SK-N-SH (cell line): ENCODE data around the gene PRSS23. TPM values are rescaled to one million over a fixed set of nuclear protein-coding genes. Genes with fewer than 3 reads are reported as not detected.

Source experiments
- CTCF ChIA-PET: fragments of 300-600, 350-600 bp; formaldehyde crosslinking; extraction: SDS; loops from one replicate; lab custom pipeline; 2021; lab: Yijun Ruan, JAX
- POLR2A ChIA-PET: fragments of 350-600 bp; sonication (Branson Sonifier 250); formaldehyde crosslinking; extraction: SDS; loops from one replicate; lab custom pipeline; 2020; ENCODE audit warnings: antibody characterized with exemption, inconsistent platforms; lab: Yijun Ruan, JAX
- DNase-seq: peaks from one replicate; pipeline ENCODE4 v3.0.0; 2012
- H2AFZ ChIP-seq: fragments of 200-600 bp; sonication (generic); 2 replicates; pipeline ENCODE4 v1.8.1; 2016; ENCODE audit warnings: antibody characterized with exemption, mild to moderate bottlenecking, low read depth
- H3F3A ChIP-seq: fragments of 200-600 bp; sonication (generic); replicated peaks from 2 replicates; pipeline ENCODE3; 2016; ENCODE audit warnings: antibody characterized with exemption, mild to moderate bottlenecking; ENCODE audit not compliant: insufficient read depth
- H3K27ac ChIP-seq, 2 experiments: fragments of 200-500 bp in 1 of 2; fragments of 200-600 bp in 1 of 2; sonication (Bioruptor generic) in 1 of 2; sonication (generic), shearing (Covaris generic) in 1 of 2; 2 replicates each; pipeline versions ENCODE4 v1.5.1 to v1.6.1; 2014 to 2016; ENCODE audit warnings: low read depth in 2 of 2, inconsistent platforms in 1 of 2, low read length in 1 of 2, mild to moderate bottlenecking in 1 of 2, mixed read lengths in 1 of 2
- H3K27me3 ChIP-seq: fragments of 200-600 bp; sonication (generic), shearing (Covaris generic); 2 replicates; pipeline ENCODE4 v1.6.1; 2016; ENCODE audit warnings: mixed run types; ENCODE audit not compliant: insufficient read depth
- H3K36me3 ChIP-seq, 2 experiments: fragments of 200-500 bp in 1 of 2; fragments of 200-600 bp in 1 of 2; sonication (Bioruptor generic) in 1 of 2; sonication (generic) in 1 of 2; replicated peaks in 1 of 2; 2 replicates each; pipeline versions ENCODE3 to v1.5.1; 2014 to 2016; ENCODE audit warnings: low read length in 1 of 2, mild to moderate bottlenecking in 1 of 2; ENCODE audit not compliant: insufficient read depth in 2 of 2, control insufficient read depth in 1 of 2
- H3K4me1 ChIP-seq, 2 experiments: fragments of 200-500 bp in 1 of 2; fragments of 200-600 bp in 1 of 2; sonication (Bioruptor generic) in 1 of 2; sonication (generic), shearing (Covaris generic) in 1 of 2; 2 replicates each; pipeline versions ENCODE4 v1.5.1 to v1.6.1; 2014 to 2016; ENCODE audit warnings: low read depth in 1 of 2, low read length in 1 of 2, mixed run types in 1 of 2; ENCODE audit not compliant: insufficient read depth in 2 of 2, control insufficient read depth in 1 of 2
- H3K4me2 ChIP-seq: fragments of 200-600 bp; sonication (generic), shearing (Covaris generic); 2 replicates; pipeline ENCODE4 v1.6.1; 2017; ENCODE audit warnings: mixed run types
- H3K4me3 ChIP-seq, 2 experiments: fragments of 200-500 bp in 1 of 2; fragments of 200-600 bp in 1 of 2; sonication (Bioruptor generic) in 1 of 2; sonication (generic), shearing (Covaris generic) in 1 of 2; 2 replicates each; pipeline versions ENCODE4 v1.5.1 to v1.8.1; 2014 to 2016; ENCODE audit warnings: low read depth in 2 of 2, inconsistent platforms in 1 of 2, low read length in 1 of 2, mild to moderate bottlenecking in 1 of 2, mixed read lengths in 1 of 2, moderate library complexity in 1 of 2
- H3K79me2 ChIP-seq: fragments of 200-600 bp; sonication (generic); 2 replicates; pipeline ENCODE4 v1.8.1; 2017; ENCODE audit warnings: mild to moderate bottlenecking; ENCODE audit not compliant: insufficient read depth
- H3K9ac ChIP-seq: fragments of 200-600 bp; sonication (generic); 2 replicates; pipeline ENCODE4 v1.6.1; 2017; ENCODE audit warnings: mixed run types
- H3K9me2 ChIP-seq: fragments of 200-600 bp; sonication (generic); 2 replicates; pipeline ENCODE4 v1.6.1; 2017; ENCODE audit warnings: mixed run types
- H3K9me3 ChIP-seq: fragments of 200-600 bp; sonication (generic); 2 replicates; pipeline ENCODE4 v1.6.1; 2017; ENCODE audit warnings: mixed run types, mild to moderate bottlenecking, moderate library complexity
- H4K20me1 ChIP-seq: fragments of 200-600 bp; sonication (generic); 2 replicates; pipeline ENCODE4 v1.6.1; 2017; ENCODE audit warnings: mild to moderate bottlenecking, mixed run types; ENCODE audit not compliant: insufficient read depth
- CHD2 ChIP-seq: fragments of 150-350 bp; IDR thresholded peaks from 2 replicates; pipeline ENCODE4 v1.6.1; 2018; ENCODE audit warnings: low read length; ENCODE audit not compliant: partially characterized antibody
- CTCF ChIP-seq: fragments of 200-600 bp; sonication (generic); IDR thresholded peaks from 2 replicates; pipeline ENCODE4 v1.6.1; 2017; ENCODE audit warnings: antibody characterized with exemption, mild to moderate bottlenecking, moderate library complexity
- ELF1 ChIP-seq: IDR thresholded peaks from 2 replicates; pipeline ENCODE4 v1.4.0; 2012
- EP300 ChIP-seq, 2 experiments: IDR thresholded peaks; 2 replicates each; pipeline versions ENCODE4 v1.4.0 to v1.6.1; 2012; ENCODE audit warnings: borderline replicate concordance in 1 of 2, low read depth in 1 of 2, low read length in 1 of 2
- FOSL2 ChIP-seq: IDR thresholded peaks from 2 replicates; pipeline ENCODE4 v1.4.0; 2012; ENCODE audit warnings: low read depth, mild to moderate bottlenecking, moderate library complexity, borderline replicate concordance
- FOXJ3 ChIP-seq: sonication (generic); formaldehyde crosslinking; IDR thresholded peaks from 2 replicates; pipeline ENCODE4 v1.5.1; 2020; ENCODE audit warnings: mild to moderate bottlenecking, missing genetic modification reagents
- FOXM1 ChIP-seq: IDR thresholded peaks from 2 replicates; pipeline ENCODE4 v1.4.0; 2012; ENCODE audit warnings: low read depth, mild to moderate bottlenecking
- JUND ChIP-seq: IDR thresholded peaks from 2 replicates; pipeline ENCODE4 v1.4.0; 2012
- MAX ChIP-seq: IDR thresholded peaks from 2 replicates; pipeline ENCODE4 v1.4.0; 2012; ENCODE audit warnings: low read depth
- NFIC ChIP-seq: IDR thresholded peaks from 2 replicates; pipeline ENCODE4 v1.4.0; 2012; ENCODE audit warnings: borderline replicate concordance
- NRF1 ChIP-seq: IDR thresholded peaks from 2 replicates; pipeline ENCODE4 v1.6.1; 2012; ENCODE audit warnings: low read depth, mild to moderate bottlenecking, low read length
- PBX3 ChIP-seq: IDR thresholded peaks from 2 replicates; pipeline ENCODE4; 2012
- POLR2AphosphoS5 ChIP-seq: IDR thresholded peaks from 2 replicates; pipeline ENCODE4 v1.6.1; 2012; ENCODE audit warnings: low read depth, low read length
- RCOR1 ChIP-seq: fragments of 150-350 bp; IDR thresholded peaks from 2 replicates; pipeline ENCODE4 v1.6.1; 2017; ENCODE audit warnings: antibody characterized with exemption, low read length
- REST ChIP-seq: IDR thresholded peaks from 2 replicates; pipeline ENCODE4 v1.6.1; 2012; ENCODE audit warnings: mild to moderate bottlenecking, low read depth, low read length, moderate library complexity
- SIN3A ChIP-seq: IDR thresholded peaks from 2 replicates; pipeline ENCODE4 v1.6.1; 2012; ENCODE audit warnings: low read depth, mild to moderate bottlenecking, low read length, moderate library complexity, borderline replicate concordance
- TCF12 ChIP-seq: IDR thresholded peaks from 2 replicates; pipeline ENCODE4 v1.4.0; 2012
- TEAD4 ChIP-seq: IDR thresholded peaks from 2 replicates; pipeline ENCODE4 v1.4.0; 2012; ENCODE audit warnings: mild to moderate bottlenecking, borderline replicate concordance; ENCODE audit not compliant: insufficient read depth
- USF1 ChIP-seq: IDR thresholded peaks from 2 replicates; pipeline ENCODE4 v1.4.0; 2012; ENCODE audit warnings: low read depth, borderline replicate concordance
- USF2 ChIP-seq: fragments of 150-350 bp; IDR thresholded peaks from 2 replicates; pipeline ENCODE4 v1.6.1; 2017; ENCODE audit warnings: antibody characterized with exemption, low read length, low read depth, borderline replicate concordance
- YY1 ChIP-seq: IDR thresholded peaks from 2 replicates; pipeline ENCODE4 v1.4.0; 2012; ENCODE audit warnings: low read depth, mild to moderate bottlenecking
- WGBS: methylation state at CpG from one replicate; pipeline ENCODE4 v1.1.6; 2017; ENCODE audit warnings: low lambda C conversion rate; 5-methylcytosine and 5-hydroxymethylcytosine counted together
- polyA plus RNA-seq, 3 experiments: library from polyadenylated mRNA; depleted of rRNA; stranded (reverse); fragments of >200 nt; gene quantifications; 2 replicates each; pipeline ENCODE4 v1.2.3, GENCODE V29; 2012

Gene PRSS23
- polyA plus RNA-seq, 1 of the 3 experiments (the other 2 are of a cell fraction), result 326 TPM

GRCh38 chr11:86811637-86812321 lies 11.4 kb downstream of the PRSS23 start:
- DNase-seq, result no peak
- POLR2A ChIA-PET, result no interaction called here
- WGBS, result 69% methylated on average over 2 of the region's 2 CpGs

More at GRCh38 chr11:86811637-86812321, 11.4 kb downstream of the PRSS23 start:
- Histone ChIP-seq H3K9me2 (no peaks in the 10 kb centered on the region), H4K20me1 (peaks cover 54% of the 10 kb centered on the region), H3K9ac (peak overlapping the region; percentile 7; the same call in 1 of the 2 replicates)
- peak; percentile 68; the same call in 1 of the 2 replicates for TF ChIP-seq SIN3A
- TF ChIP-seq POLR2AphosphoS5, result peak; percentile 73
- peak; percentile 93 for TF ChIP-seq PBX3
- TF ChIP-seq JUND, result peak; percentile 69
- no peak for TF ChIP-seq FOXJ3 (CRISPR knock-in tag)
- TF ChIP-seq EP300 (IDR thresholded peaks at IDR 0.05; ENCODE audit: borderline replicate concordance in 1 of 2, low read depth in 1 of 2, low read length in 1 of 2), result peak in 1 of 2 experiments; percentile 76; a peak in 2 of 4 replicates
- peak; percentile 78 for TF ChIP-seq FOSL2
- 0 out of 2 replicates have a peak, but pooled peaks have one; percentile 35 for TF ChIP-seq YY1
- TF ChIP-seq TEAD4, result no peak
- TF ChIP-seq ELF1, result no peak
- TF ChIP-seq CTCF, result no peak
- no peak for TF ChIP-seq USF1
- TF ChIP-seq FOXM1, result no peak
- TF ChIP-seq USF2, result no peak
- TF ChIP-seq REST, result no peak
- peak; percentile 76 for TF ChIP-seq NFIC
- no peak for TF ChIP-seq CHD2
- TF ChIP-seq MAX, result no peak; the same call in 1 of the 2 replicates
- no peak for TF ChIP-seq NRF1
- TF ChIP-seq RCOR1, result no peak
- TF ChIP-seq TCF12, result peak; percentile 82
- TF ChIP-seq, all 33 proteins: peak for 9
- Histone ChIP-seq H3K27ac (peak overlapping the region; percentile 34 to 95; a peak in 3 of 4 replicates), H3F3A (peaks cover 81% of the 10 kb centered on the region), H3K36me3 (peaks cover 42 to 45% of the 10 kb centered on the region in 2 experiments), H3K4me3 (no peak overlapping the region), H3K4me1 (peaks cover 0 to 61% of the 10 kb centered on the region in 2 experiments), H2AFZ (no peak overlapping the region), H3K27me3 (no peaks in the 10 kb centered on the region), H3K79me2 (peaks cover 83% of the 10 kb centered on the region), H3K4me2 (peak overlapping the region; percentile 3; the same call in 1 of the 2 replicates), H3K9me3 (no peaks in the 10 kb centered on the region)
- CTCF ChIA-PET, result interaction anchor here (0.7 to 1.8 kb wide), 5 partner anchors 8 to 356 kb away, joined by 3 to 9 read pairs (median 3); no protein-coding TSS in a partner anchor
